Testis (tissue), 3 donors: ENCODE results near the gene ITGA8. TPM values are rescaled to one million over a fixed set of nuclear protein-coding genes. Genes with fewer than 3 reads are reported as not detected.

Experiments used
- DNase-seq: peaks from one replicate; pipeline ENCODE4 v3.0.0-alpha.2; 2019
- H3K27ac ChIP-seq, 2 donors: fragments of 200-600 bp; sonication (generic); one replicate each; pipeline ENCODE4 v1.5.1; 2019
- H3K27me3 ChIP-seq: fragments of 200-600 bp; sonication (generic); one replicate; pipeline ENCODE4 v1.5.1; 2019
- H3K36me3 ChIP-seq: fragments of 200-600 bp; sonication (generic); one replicate; pipeline ENCODE4 v1.5.1; 2017; ENCODE audit warnings: low read depth; ENCODE audit errors: missing control alignments
- H3K4me1 ChIP-seq: fragments of 200-600 bp; sonication (generic); one replicate; pipeline ENCODE4 v1.5.1; 2019
- H3K4me3 ChIP-seq, 2 donors: fragments of 200-600 bp; sonication (generic); one replicate each; pipeline ENCODE4 v1.5.1; 2017 to 2019
- H3K9me3 ChIP-seq: fragments of 200-600 bp; sonication (generic); one replicate; pipeline ENCODE4 v1.5.1; 2017
- CTCF ChIP-seq, 3 experiments: fragments of 450-650 bp in 2 of 3; fragments of 200-600 bp in 1 of 3; sonication (generic) in 1 of 3; IDR thresholded peaks; one replicate each; pipeline ENCODE4 v1.5.1; 2016 to 2019; ENCODE audit warnings: antibody characterized with exemption in 3 of 3, mild to moderate bottlenecking in 2 of 3, moderate library complexity in 1 of 3
- POLR2A ChIP-seq: fragments of 450-650 bp; IDR thresholded peaks from one replicate; pipeline ENCODE4 v1.6.1; 2017; ENCODE audit warnings: antibody characterized with exemption, mild to moderate bottlenecking, moderate library complexity
- WGBS, 2 donors: methylation state at CpG; one replicate each; pipeline ENCODE4 v1.1.5; 2018; 5-methylcytosine and 5-hydroxymethylcytosine counted together
- intact Hi-C: fragments of 100-400 bp; cut with DNase I; formaldehyde crosslinking; loops from one replicate; pipeline ENCODE4 v1.15.1; 2023; ENCODE audit warnings: low total_unique reads
- polyA plus RNA-seq: library from polyadenylated mRNA; stranded (reverse); fragments of 350-450 nt; fragmentation: Illumina TruSeq; extraction: RNeasy Lipid Tissue Mini Kit (QIAGEN cat#74804); gene quantifications from one replicate; pipeline ENCODE4 v1.2.3, GENCODE V29; 2014; ENCODE audit warnings: low read depth, low replicate concordance; ENCODE audit not compliant: insufficient read depth
- total RNA-seq, 2 donors: library from RNA; depleted of rRNA; stranded (reverse); fragments of >200 nt; gene quantifications; one replicate each; pipeline ENCODE4 v1.2.3, GENCODE V29; 2016

ITGA8 gene
- total and polyA plus RNA-seq, 3 donors from 2014 or later = 0.68 to 6.9 (median 0.79) TPM

GRCh38 chr10:15570738-15571339, 148.9 kb downstream of the ITGA8 start:
- WGBS, 2 donors = 74 to 77% methylated on average over 3 of the region's 3 CpGs

GRCh38 chr10:15567952-15568351, 151.8 kb downstream of the ITGA8 start:
- peaks cover 6% of the 10 kb centered on the region for H3K4me1 ChIP-seq
- WGBS, 2 donors = 75 to 95% methylated on average over 1 of the region's 1 CpG
- intact Hi-C loops = no loop called here
- no peak overlapping the region for H3K27ac ChIP-seq
- H3K36me3 ChIP-seq = no peaks in the 10 kb centered on the region
- no peak for TF ChIP-seq CTCF (IDR thresholded peaks at IDR 0.05)
- no peak for TF ChIP-seq POLR2A
- no peaks in the 10 kb centered on the region for H3K9me3 ChIP-seq
- H3K4me3 ChIP-seq = no peak overlapping the region
- H3K27me3 ChIP-seq = no peaks in the 10 kb centered on the region
- no peak for DNase-seq

More at GRCh38 chr10:15570738-15571339, 148.9 kb downstream of the ITGA8 start:
- Histone ChIP-seq H3K4me3 (no peak overlapping the region), H3K36me3 (no peaks in the 10 kb centered on the region), H3K27me3 (no peaks in the 10 kb centered on the region), H3K4me1 (peaks cover 6% of the 10 kb centered on the region), H3K27ac (no peak overlapping the region), H3K9me3 (no peaks in the 10 kb centered on the region)
- TF ChIP-seq CTCF (IDR thresholded peaks at IDR 0.05) (no peak), POLR2A (no peak)
- intact Hi-C loops = no loop called here
- DNase-seq = no peak

GRCh38 chr10:15563246-15563645, 156.5 kb downstream of the ITGA8 start:
- Histone ChIP-seq H3K27ac (no peak overlapping the region), H3K27me3 (no peaks in the 10 kb centered on the region), H3K4me3 (no peak overlapping the region), H3K9me3 (no peaks in the 10 kb centered on the region), H3K4me1 (no peaks in the 10 kb centered on the region), H3K36me3 (no peaks in the 10 kb centered on the region)
- intact Hi-C loops = no loop called here
- TF ChIP-seq POLR2A (no peak), CTCF (IDR thresholded peaks at IDR 0.05) (no peak)
- no peak for DNase-seq
- 100% methylated on average over 1 of the region's 1 CpG for WGBS, 2 donors

GRCh38 chr10:15562578-15562977, 157.1 kb downstream of the ITGA8 start:
- H3K4me3 ChIP-seq = no peak overlapping the region
- no peaks in the 10 kb centered on the region for H3K4me1 ChIP-seq
- no peak overlapping the region for H3K27ac ChIP-seq
- no peaks in the 10 kb centered on the region for H3K36me3 ChIP-seq
- no peak for TF ChIP-seq CTCF (IDR thresholded peaks at IDR 0.05)
- TF ChIP-seq POLR2A = no peak
- DNase-seq = no peak
- H3K27me3 ChIP-seq = no peaks in the 10 kb centered on the region
- 88 to 94% methylated on average over 5 of the region's 5 CpGs for whole genome bisulfite sequencing, 2 donors
- no peaks in the 10 kb centered on the region for H3K9me3 ChIP-seq
- intact Hi-C loops = no loop called here

- intact Hi-C loops = no loop called here
- 79 to 87% methylated on average over 10 of the region's 10 CpGs for WGBS, 2 donors
These were observed 157.6 kb downstream of the ITGA8 start for GRCh38 chr10:15562116-15562515.

More at GRCh38 chr10:15562116-15562515, 157.6 kb downstream of the ITGA8 start:
- no peak for DNase-seq
- Histone ChIP-seq H3K27me3 (no peaks in the 10 kb centered on the region), H3K4me3 (no peak overlapping the region), H3K9me3 (no peaks in the 10 kb centered on the region), H3K36me3 (no peaks in the 10 kb centered on the region), H3K27ac (no peak overlapping the region), H3K4me1 (no peaks in the 10 kb centered on the region)
- no peak for TF ChIP-seq POLR2A
- no peak for TF ChIP-seq CTCF (IDR thresholded peaks at IDR 0.05)
